ENCODE results near the gene DHRSX.

DNA sequence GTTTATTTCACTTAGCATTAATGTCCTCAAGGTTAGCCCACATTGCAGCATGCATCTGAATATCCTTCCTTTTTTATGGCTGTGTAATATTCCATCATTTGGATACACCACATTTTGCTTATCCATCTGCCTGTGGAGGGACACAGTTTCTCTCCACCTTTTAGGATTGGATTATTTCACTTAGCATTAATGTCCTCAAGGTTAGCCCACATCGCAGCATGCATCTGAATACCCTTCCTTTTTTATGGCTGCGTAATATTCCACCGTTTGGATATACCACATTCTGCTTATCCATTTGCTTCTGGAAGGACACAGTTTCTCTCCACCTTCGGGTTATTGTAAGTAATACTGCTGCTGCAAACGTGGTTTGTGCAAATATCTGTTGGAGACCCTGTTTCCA is 110.0 kb downstream of the DHRSX start:
- TF ChIP-seq, protein P1, sequence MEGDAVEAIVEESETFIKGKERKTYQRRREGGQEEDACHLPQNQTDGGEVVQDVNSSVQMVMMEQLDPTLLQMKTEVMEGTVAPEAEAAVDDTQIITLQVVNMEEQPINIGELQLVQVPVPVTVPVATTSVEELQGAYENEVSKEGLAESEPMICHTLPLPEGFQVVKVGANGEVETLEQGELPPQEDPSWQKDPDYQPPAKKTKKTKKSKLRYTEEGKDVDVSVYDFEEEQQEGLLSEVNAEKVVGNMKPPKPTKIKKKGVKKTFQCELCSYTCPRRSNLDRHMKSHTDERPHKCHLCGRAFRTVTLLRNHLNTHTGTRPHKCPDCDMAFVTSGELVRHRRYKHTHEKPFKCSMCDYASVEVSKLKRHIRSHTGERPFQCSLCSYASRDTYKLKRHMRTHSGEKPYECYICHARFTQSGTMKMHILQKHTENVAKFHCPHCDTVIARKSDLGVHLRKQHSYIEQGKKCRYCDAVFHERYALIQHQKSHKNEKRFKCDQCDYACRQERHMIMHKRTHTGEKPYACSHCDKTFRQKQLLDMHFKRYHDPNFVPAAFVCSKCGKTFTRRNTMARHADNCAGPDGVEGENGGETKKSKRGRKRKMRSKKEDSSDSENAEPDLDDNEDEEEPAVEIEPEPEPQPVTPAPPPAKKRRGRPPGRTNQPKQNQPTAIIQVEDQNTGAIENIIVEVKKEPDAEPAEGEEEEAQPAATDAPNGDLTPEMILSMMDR (IDR thresholded peaks at IDR 0.05): no peak
- no peak for TF ChIP-seq POLR2A (IDR thresholded peaks at IDR 0.05)
